GM12873 (cell line): ENCODE results near the gene SLC9A6.
A peak's percentile ranks its signal among the peaks of the same experiment; 100 is the strongest.

Source experiments
- TF ChIP-seq, protein P1 (sequence below): IDR thresholded peaks from 2 replicates; pipeline ENCODE4 v1.5.1; 2012; ENCODE audit warnings: low read depth, mild to moderate bottlenecking, moderate library complexity, low read length, control low read depth; ENCODE audit not compliant: insufficient read depth; ENCODE audit errors: missing control alignments

Gene SLC9A6

DNA sequence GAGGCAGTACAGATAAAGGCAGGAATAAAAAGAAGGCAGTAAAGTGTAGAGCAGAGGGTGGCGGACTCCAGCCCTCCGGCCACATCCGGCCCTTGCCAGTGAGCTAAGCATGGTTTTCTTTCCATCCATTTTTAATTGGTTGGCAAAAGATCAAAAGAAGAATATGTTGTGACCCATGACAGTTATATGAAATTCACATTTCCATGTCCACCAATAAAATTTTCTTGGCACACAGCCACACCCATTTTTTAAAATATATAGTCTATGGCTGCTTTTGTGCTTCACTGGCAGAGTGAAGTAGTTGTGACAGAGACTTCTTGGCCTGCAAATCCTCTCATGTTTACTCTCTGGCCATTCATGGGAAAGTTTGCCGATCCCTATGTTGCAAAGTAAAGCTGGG, 29.8 kb downstream of the SLC9A6 start:
- TF ChIP-seq, protein P1, sequence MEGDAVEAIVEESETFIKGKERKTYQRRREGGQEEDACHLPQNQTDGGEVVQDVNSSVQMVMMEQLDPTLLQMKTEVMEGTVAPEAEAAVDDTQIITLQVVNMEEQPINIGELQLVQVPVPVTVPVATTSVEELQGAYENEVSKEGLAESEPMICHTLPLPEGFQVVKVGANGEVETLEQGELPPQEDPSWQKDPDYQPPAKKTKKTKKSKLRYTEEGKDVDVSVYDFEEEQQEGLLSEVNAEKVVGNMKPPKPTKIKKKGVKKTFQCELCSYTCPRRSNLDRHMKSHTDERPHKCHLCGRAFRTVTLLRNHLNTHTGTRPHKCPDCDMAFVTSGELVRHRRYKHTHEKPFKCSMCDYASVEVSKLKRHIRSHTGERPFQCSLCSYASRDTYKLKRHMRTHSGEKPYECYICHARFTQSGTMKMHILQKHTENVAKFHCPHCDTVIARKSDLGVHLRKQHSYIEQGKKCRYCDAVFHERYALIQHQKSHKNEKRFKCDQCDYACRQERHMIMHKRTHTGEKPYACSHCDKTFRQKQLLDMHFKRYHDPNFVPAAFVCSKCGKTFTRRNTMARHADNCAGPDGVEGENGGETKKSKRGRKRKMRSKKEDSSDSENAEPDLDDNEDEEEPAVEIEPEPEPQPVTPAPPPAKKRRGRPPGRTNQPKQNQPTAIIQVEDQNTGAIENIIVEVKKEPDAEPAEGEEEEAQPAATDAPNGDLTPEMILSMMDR, result no peak

DNA sequence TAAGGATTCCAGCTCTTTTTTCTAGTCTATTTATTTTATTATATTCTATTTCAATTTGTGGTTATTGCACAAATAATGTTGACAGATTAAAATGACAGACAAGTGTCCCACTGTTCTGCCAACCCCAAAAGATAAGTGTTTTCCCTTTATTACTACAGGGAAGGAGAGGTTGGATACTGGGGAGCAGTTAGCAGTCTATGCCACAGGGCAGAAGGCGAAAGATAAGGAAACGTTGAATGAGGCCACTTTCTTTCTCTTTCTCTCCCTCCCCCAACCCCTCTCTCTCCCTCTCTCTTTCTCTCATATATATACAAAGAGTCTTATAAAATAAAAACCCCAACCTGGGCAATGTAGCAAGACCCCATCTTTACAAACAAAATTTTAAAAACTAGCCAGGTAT, 31.6 kb downstream of the SLC9A6 start:
- TF ChIP-seq, protein P1, result no peak

DNA sequence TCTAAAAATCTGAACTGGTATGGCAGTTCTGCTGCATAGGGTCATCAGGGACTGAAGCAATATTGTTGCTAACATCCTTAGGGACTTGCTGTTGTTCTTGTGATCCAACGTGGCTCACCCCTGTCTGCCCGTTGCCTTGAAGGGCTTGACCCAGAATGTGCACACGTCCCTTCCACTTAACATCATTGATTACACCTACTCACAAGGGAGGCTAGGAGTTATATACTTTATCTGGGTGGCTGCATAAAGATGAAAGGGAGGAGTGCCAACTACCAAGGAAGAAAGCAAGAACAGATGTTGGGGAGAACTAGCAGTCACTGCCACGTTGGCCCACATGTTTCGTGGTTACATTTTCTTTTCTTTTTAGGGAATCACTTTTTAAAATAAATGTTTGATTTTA, 34.0 kb downstream of the SLC9A6 start:
- TF ChIP-seq, protein P1, result no peak

GRCh38 chrX:136021160-136021559, 35.9 kb downstream of the SLC9A6 start:
- TF ChIP-seq, protein P1, result no peak

DNA sequence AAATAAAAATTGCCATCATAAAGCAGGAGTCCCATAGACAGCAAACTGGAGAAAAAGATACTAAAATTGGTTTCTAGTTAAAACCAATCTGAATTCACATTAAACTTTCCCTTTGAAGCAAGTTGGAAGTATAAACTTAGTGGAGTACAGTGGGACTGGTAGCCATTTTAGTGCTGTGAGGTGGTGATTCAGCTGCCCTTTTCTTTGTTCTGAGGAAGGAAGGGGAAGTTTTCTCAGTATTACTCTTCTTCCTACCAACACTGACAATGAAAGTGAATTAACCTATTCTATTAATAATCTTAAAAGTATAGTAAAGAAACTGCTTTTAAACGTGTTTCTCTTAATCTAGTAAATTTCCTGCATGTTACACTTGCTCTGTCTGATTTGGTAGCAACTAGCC, 36.7 kb downstream of the SLC9A6 start:
- TF ChIP-seq, protein P1, result no peak

DNA sequence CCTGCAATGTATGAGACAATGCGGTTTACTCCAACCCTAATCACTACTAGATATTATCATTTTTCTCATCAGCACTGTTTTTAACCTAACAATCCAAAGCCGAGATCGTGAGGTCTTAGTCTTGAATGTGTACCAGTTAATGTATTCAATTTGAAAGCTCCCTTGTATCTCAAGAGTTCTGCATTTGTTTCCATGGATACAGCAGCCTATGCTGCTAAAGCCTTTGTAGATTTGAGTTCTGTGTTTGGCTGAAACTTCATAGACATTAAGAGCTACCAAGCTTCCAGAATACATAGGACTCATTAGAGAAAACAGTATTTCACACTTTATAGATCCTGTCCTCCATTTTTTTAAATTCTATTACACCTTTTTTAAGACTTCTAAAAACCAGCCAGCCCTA, 39.9 kb downstream of the SLC9A6 start:
- TF ChIP-seq, protein P1, result no peak

- TF ChIP-seq, protein P1, result peak; percentile 56
Observed at GRCh38 chrX:136028383-136028984, 43.2 kb downstream of the SLC9A6 start.

GRCh38 chrX:136029766-136030165, 44.5 kb downstream of the SLC9A6 start:
- TF ChIP-seq, protein P1, result no peak
